M059J (cell line): ENCODE results near the gene EVL. TPM values are rescaled to one million over a fixed set of nuclear protein-coding genes. Genes with fewer than 3 reads are reported as not detected.
"Not testable (repeated sequence)": the region's sequence is repeated elsewhere in the genome, so short reads cannot be mapped to it uniquely, and the experiment has no call there.

ENCODE experiments used
- DNase-seq: peaks from one replicate; pipeline ENCODE4 v3.0.0-alpha.2; 2012; ENCODE audit warnings: low read depth
- total RNA-seq: library from RNA; depleted of rRNA; stranded (reverse); fragments of >200 nt; shearing (Covaris generic); gene quantifications from 2 replicates; pipeline ENCODE4 v1.2.3, GENCODE V29; 2014; rRNA removed

Gene EVL
- total RNA-seq, 1 experiment from 2014 or later, result 21.8 TPM

GRCh38 chr14:100165376-100165775 lies 100.2 kb downstream of the EVL start:
- no peak for DNase-seq

DNA sequence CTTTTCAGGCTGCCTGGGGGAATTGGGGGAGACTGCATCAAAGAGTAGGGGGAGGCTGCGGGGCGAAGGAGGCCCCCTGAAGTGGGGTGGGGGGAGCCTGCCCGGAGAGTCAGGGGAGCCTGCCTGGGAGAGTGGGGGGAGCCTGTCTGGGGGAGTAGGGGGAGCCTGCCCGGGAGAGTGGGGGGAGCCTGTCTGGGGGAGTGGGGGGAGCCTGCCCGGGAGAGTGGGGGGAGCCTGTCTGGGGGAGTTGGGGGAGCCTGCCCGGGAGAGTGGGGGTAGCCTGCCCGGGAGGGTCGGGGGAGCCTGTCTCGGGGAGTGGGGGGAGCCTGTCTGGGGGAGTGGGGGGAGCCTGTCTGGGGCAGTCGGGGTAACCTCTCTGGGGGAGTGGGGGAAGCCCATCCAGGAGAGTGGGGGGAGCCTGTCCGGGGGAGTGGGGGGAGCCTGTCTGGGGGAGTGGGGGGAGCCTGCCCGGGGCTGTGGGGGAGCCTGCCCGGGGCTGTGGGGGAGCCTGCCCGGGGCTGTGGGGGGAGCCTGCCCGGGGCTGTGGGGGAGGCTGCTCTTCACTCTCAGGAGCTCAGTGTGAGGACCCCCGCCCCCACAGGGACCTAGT lies 100.7 kb downstream of the EVL start:
- DNase-seq, result no peak

- DNase-seq, result no peak
Measured at GRCh38 chr14:100168506-100168905, 103.3 kb downstream of the EVL start.

DNA sequence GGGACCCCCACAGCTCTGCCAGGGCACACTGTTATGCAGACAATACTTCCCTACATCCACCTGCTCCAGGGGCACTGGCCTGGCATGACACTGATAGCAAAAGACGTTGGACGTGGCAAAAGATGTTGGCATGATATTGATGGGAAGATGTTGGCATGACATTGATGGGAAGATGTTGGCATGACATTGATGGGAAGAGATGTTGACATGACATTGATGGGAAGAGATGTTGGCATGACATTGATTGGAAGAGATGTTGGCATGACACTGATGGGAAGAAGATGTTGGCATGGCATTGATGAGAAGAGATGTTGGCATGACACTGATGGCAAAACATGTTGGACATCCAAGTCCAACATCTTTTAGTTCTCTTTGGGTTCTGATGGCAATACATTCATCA lies 105.7 kb downstream of the EVL start:
- no peak for DNase-seq

GRCh38 chr14:100172811-100173210 lies 107.6 kb downstream of the EVL start:
- DNase-seq, result no peak

GRCh38 chr14:100173353-100173752 lies 108.1 kb downstream of the EVL start:
- no peak for DNase-seq

DNA sequence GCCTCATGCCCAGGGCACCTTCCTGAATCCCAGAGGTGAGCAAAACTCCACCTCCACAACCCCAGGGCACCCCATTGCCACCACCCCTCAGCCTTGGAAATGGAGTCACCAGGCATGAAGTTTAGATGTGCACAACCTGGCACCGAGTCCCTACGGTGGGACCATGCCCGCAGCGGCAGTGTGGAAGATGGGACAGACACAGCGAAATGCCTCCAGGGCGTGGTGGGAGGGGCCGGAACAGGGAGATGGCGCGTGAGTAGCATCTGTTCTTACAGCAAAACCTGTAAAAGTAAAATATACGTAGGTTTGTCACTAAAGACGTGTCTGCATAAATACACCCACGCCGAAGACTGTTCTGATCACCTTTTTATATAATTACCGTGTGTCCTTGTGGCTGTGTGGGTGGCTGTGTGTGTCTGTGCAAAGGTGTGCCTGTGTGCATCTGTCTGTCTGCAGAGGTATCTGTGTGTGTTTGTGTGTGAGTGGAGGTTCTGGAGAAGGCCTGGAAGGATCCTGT lies 111.6 kb downstream of the EVL start:
- no peak for DNase-seq

DNA sequence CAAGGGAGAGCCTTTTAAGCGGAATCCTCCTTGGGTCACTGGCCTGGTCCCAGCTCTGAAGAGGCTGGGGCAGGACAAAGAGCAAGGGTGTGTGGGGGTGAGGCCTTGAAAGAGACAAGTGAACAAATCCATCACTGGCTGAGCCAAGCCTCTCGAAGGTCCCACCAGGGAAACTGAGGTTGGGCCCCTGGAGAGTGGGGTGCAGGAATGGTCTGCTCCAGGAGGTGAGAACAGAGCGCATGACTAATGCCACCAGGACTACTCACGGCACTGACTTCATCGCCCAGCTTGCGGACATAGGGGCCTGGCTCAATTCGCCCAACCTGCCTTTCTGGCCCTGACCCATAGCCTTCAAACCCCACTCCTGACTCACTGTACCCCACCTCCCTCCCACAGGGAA lies 113.5 kb downstream of the EVL start:
- no peak for DNase-seq

DNA sequence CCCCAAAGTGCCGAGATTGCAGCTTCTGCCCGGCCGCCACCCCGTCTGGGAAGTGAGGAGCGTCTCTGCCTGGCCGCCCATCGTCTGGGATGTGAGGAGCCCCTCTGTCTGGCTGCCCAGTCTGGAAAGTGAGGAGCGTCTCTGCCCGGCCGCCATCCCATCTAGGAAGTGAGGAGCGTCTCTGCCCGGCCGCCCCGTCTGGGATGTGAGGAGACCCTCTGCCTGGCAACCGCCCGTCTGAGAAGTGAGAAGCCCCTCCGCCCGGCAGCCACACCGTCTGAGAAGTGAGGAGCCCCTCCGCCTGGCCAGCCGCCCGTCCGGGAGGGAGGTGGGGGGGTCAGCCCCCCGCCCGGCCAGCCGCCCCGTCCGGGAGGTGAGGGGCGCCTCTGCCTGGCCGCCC lies 115.4 kb downstream of the EVL start:
- not testable (repeated sequence) for DNase-seq

DNA sequence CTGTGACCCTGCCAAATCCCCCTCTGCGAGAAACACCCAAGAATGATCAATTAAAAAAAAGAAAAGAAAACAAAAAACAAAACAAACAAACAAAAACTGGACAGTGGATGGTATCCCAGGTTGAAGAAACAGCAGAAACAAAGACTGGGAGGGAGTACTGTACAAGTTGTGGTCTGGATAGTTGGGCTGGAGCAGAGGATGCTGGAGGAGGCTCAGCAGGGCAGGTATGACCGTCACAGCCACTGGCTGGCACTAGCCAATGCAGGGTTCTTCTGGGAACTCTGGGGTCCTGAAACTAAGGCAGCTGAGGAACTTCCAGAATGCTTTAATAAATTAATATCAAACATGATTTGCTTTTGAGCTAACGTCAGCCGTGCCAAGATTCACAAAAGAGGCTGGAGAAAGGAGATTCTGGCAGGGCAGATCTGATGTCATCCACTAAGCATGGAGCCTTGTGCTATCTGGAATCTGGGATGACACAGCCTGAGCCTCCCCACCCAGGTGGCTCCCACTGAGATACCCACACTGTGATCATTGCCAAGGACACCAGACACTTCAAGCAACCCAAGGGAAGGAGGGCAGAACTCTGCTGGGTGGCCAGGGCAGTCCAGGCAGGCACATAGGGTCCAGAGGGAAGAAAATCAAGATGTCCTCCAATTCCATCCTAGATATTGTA lies 116.8 kb downstream of the EVL start:
- DNase-seq, result not testable (repeated sequence)

GRCh38 chr14:100187247-100187833 lies 122.1 kb downstream of the EVL start:
- DNase-seq, result no peak

DNA sequence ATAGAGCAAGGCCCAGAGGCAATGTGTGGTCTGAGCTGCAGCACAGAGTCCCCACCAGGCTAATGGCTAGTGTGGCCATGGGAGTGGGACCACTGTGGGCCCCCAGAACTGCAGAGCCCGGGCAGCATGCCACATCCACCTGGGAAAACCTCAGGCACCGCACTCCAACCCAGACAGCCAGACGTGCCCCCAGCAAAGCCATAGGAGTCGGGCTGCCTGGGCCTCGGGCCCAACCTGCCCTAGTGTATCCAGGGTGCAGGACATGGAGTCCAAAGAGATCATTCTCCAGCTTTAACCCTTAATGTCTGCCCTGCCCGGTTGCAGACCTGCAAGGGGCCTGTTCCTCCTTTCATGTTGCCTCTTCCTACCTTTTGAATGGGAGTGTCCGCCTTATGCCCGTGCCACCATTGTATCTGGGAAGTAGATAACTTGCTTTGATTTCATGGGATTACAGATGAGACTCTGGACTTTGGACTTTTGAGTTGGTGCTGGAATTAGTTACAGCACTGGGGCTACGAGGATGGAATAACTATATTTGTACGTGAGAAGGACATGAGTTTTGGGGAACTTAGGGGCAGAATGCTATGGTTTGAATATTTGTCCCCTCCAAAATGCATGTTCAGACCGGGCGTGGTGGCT lies 123.3 kb downstream of the EVL start:
- DNase-seq, result no peak

DNA sequence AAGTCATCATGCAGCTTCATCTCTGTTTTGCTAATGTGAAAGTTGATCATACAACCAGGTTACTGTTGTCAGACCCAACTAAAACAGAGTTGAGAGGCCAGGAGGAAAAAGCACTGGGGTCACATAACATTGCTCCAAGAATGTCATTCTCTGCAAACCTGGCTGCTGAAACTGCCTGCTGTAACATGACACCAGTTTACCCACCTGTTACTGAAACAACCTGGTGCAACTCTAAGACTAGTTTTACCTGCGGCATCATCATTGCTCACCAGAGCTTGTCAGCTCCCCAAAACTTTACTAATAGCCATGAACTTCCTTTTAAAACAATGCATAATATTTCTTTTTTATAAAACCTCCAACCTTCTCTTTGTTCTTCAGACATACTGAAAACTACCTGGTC lies 124.9 kb downstream of the EVL start:
- DNase-seq, result no peak

DNA sequence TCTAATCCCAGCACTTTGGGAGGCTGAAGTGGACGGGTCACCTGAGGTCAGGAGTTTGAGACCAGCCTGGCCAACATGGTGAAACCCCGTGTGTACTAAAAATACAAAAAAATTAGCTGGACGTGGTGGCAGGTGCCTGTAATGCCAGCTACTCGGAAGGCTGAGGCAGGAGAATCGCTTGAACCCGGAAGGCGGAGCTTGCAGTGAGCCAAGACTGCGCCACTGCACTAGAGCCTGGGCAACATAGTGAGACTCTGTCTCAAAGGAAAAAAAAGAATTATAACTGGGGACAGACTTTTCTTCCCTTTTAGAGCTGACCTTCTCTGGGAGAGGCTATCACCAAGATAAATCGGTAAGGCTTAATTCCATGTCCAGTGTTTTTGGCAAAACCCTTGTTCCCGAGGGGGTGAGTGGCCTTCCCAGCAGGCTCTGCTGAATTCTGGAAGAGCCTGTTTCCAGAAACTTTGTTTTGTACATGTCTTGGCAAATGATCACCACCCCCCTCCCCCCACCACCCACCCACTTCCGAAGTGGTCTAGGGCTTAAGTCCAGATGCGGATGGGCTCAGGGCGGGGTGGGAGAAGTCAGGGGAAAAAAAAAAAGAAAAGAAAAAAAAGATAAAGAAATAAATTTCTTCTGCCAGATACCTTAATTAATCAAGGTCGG lies 126.5 kb downstream of the EVL start:
- DNase-seq, result no peak

GRCh38 chr14:100192250-100192671 lies 127.0 kb downstream of the EVL start:
- no peak for DNase-seq

GRCh38 chr14:100192672-100193416 lies 127.6 kb downstream of the EVL start:
- DNase-seq, result peak; percentile 96

Other genes starting within 250 kb of the EVL start
- 0.10 TPM in 1 of 2 replicates, not detected in the other for gene DEGS2, start 94.2 kb downstream of the EVL start, total RNA-seq
- 25.9 and 39.5 TPM in 2 replicates for gene YY1, start 173.7 kb downstream of the EVL start, total RNA-seq
- gene SLC25A29, start 241.0 kb downstream of the EVL start, total RNA-seq, result 5.0 and 18.8 TPM in 2 replicates